GM21619 (cell line): ENCODE measurements around the gene ARID4A.
"Not testable (repeated sequence)": the region's sequence is repeated elsewhere in the genome, so short reads cannot be mapped to it uniquely, and the experiment has no call there.

Experiments used
- ATAC-seq: cut with Tn5 transposase; IDR thresholded peaks from one replicate; pipeline ENCODE4 v1.9.1; 2021; ENCODE audit not compliant: unreplicated experiment

Gene ARID4A

GRCh38 chr14:58298477-58299400 lies at the start of gene ARID4A:
Gene ARID4A (plus strand): TSS chr14:58298555. CDS start chr14:58299855, 1,300 bp downstream.
- no peak for ATAC-seq

DNA sequence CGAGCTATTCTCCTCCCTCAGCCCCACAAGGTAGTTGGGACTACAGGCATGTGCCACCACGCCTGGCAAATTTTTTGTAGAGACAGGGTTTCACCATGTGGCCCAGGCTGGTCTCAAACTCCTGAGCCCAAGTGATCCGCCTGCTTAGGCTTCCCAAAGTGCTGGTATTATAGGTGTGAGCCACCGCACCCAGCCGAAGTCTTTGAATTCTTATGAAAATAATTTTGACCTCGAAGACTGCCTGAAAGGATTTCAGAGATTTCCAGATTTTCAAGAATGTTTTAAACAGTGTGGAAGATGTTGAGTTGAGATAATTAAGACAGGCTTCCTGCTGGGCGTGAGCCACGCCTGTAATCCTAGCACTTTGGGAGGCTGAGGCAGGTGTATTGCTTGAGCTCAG lies 48.7 kb upstream of the ARID4A start:
- ATAC-seq = no peak

DNA sequence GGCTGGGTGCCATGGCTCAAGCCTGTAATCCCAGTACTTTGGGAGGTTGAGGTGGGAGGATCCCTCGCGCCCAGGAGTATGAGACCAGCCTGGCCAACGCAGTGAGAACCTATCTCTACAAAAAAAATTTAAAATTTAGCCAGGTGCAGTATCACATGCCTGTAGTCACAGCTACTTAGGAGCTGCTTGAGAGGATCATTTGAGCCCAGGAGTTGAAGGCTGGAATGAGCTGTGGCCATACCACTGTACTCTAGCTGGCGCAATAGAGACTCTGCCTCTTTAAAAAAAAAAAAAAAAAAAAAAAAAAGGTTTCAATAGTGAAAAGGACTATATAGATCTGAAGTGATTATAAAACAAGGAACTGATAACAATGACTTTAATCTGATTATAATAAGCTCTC lies 40.2 kb upstream of the ARID4A start:
- no peak for ATAC-seq

DNA sequence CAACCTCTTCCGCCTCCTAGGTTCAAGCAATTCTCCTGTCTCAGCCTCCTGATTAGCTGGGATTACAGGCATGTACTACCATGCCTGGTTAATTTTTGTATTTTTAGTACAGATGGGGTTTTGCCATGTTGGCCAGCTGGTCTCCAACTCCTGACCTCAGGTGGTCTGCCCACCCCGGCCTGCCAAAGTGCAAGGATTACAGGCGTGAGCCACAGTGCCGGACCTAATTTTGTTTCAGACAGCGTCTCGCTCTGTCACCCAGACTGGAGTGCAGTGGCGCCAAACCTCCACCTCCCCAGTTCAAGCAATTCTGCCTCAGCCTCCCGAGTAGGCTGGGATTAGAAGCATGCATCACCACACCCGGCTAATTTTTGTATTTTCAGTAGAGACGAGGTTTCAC lies 36.4 kb upstream of the ARID4A start:
- not testable (repeated sequence) for ATAC-seq

GRCh38 chr14:58265401-58265800 lies 33.0 kb upstream of the ARID4A start:
- ATAC-seq = no peak

DNA sequence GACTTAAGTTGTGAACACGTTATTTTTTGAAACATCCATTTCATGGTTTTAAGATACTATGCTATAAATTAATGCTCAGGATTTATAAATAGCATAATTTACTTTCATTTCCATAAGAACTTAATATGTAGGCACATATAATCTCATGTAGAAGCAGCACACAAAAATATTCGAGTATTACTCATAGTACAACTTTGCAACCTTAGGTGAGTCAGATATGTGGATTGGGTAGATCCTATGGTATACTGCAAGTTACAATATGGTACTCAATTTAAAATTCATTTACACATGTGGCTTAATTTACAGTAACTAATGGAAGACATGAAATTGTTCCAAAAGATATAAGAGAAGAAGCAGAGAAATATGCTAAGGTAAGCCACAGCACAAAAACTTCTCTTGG lies 27.7 kb upstream of the ARID4A start:
- no peak for ATAC-seq

- no peak for ATAC-seq
Measured at GRCh38 chr14:58272588-58273372, 25.6 kb upstream of the ARID4A start.

- no peak for ATAC-seq
Measured at GRCh38 chr14:58274881-58275280, 23.5 kb upstream of the ARID4A start.

GRCh38 chr14:58275527-58276190 lies 22.7 kb upstream of the ARID4A start:
- no peak for ATAC-seq

GRCh38 chr14:58276208-58276607 lies 22.1 kb upstream of the ARID4A start:
- ATAC-seq = no peak

GRCh38 chr14:58278177-58278576 lies 20.2 kb upstream of the ARID4A start:
- no peak for ATAC-seq

GRCh38 chr14:58280954-58281787 lies 17.2 kb upstream of the ARID4A start:
- ATAC-seq = no peak

DNA sequence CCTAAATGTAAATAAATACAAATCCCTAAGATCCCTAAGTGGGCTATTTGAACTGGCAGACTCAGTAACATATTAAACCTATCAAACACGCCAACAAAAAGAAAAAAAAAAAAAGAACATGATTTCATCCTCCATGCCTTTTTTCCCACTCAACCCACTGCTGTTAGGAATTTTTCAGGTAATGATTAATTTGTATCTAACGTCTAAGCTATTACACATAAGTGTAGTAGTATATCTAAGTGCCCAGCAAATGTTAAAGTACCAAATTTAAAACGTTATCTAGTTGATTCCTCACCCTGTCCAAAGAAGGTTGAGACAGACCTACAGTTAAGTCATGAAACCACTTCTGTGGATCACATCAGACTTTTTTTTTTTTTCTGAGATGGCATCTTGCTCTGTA lies 16.4 kb upstream of the ARID4A start:
- no peak for ATAC-seq

GRCh38 chr14:58282925-58283593 lies 15.3 kb upstream of the ARID4A start:
- no peak for ATAC-seq

GRCh38 chr14:58283730-58284129 lies 14.6 kb upstream of the ARID4A start:
- no peak for ATAC-seq

DNA sequence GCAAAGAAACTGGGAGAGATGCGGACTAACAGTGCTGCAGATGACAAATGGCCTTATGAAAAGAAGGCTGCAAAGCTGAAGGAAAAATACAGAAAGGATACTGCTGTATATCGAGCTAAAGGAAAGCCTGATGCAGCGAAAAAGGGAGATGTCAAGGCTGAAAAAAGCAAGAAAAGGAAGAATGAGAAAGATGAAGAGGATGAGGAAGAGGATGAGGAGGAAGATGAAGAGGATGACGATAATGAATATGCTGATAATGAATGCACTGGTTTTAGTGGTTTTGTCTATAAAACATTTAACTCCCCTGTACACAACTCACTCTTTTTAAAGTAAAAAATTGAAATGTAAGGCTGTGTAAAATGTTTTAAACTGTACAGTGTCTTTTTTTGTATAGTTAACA lies 13.2 kb upstream of the ARID4A start:
- ATAC-seq = no peak

DNA sequence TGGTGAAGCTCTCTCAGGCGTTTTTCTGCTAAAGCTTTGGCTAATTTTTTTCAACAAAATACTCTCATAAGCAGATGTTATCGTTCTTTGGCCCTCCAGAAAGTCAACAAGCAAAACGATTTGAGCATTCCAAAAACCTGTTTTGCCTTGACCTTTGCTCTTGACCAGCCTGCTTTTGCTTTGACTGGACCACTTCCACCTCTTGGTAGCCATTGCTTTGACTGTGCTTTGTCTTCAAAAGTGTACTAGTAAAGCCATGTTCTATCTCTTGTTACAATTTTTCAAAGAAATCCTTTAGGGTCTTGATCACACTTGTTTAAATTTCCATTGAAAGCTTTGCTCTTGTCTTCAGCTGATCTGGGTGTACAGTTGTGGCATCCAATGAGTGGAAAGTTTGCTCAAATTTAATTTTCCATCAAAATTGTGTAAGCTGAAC lies 10.7 kb upstream of the ARID4A start:
- ATAC-seq = no peak

DNA sequence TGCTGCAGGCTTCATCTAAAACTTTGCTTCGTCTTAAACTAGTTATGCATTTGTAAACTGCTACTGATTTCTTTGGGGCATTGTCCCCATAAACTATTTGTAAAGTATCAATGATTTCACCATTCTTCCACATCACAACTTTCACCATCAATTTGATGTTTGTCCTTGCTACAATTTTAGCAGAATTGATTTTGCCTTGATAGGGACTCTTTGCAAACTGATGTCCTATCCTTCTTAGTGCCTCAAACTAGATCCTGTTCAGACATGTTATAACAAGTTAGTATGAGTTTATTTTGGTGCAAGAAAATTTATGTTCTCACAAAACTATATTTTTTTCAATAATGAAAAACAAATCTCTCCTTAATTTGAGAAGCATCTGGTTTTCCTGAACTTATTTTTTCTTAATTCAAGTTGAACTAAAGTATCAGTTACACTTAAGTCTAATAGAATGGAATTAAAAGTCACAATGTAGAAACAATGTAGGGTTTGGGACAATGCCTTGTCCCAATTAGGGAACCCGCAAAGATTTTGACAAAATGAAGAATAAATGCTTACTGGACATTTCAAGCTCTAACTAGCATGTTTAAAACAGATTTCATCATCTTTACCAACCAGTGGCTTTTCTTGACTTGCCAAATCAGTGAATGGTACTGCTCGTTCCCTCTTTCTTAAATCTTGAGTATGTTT lies 10.1 kb upstream of the ARID4A start:
- no peak for ATAC-seq

- no peak for ATAC-seq
Measured at GRCh38 chr14:58291646-58292045, 6.7 kb upstream of the ARID4A start.
